Upper lobe of left lung (tissue), 6 donors: ENCODE results near the gene PTPRR. TPM values are rescaled to one million over a fixed set of nuclear protein-coding genes. Genes with fewer than 3 reads are reported as not detected.

ENCODE experiments used
- ATAC-seq, 2 donors: fragments of 200-7000 bp; cut with Tn5 transposase; one replicate each; pipeline ENCODE4 v1.9.1; 2022; ENCODE audit warnings: mild to moderate bottlenecking in 2 of 2, moderate library complexity in 2 of 2; ENCODE audit not compliant: low FRiP score in 2 of 2
- DNase-seq, 2 donors: peaks; one replicate each; pipeline ENCODE4 v3.0.0-alpha.2; 2019 to 2020
- H3K27ac ChIP-seq, 4 donors: fragments of 200-600 bp; sonication (generic); one replicate each; pipeline ENCODE4 v1.5.1; 2016 to 2019
- H3K27me3 ChIP-seq, 4 donors: fragments of 200-600 bp; sonication (generic); one replicate each; pipeline ENCODE4 v1.5.1; 2017 to 2019
- H3K36me3 ChIP-seq, 4 donors: fragments of 200-600 bp; sonication (generic); one replicate each; pipeline ENCODE4 v1.5.1; 2016 to 2019
- H3K4me1 ChIP-seq, 4 donors: fragments of 200-600 bp; sonication (generic); one replicate each; pipeline ENCODE4 v1.5.1; 2018 to 2019
- H3K4me3 ChIP-seq, 4 donors: fragments of 200-600 bp; sonication (generic); one replicate each; pipeline ENCODE4 v1.5.1; 2017 to 2019; ENCODE audit warnings: mild to moderate bottlenecking in 2 of 4, moderate library complexity in 1 of 4
- H3K9me3 ChIP-seq, 4 donors: fragments of 200-600 bp; sonication (generic); one replicate each; pipeline ENCODE4 v1.5.1; 2018 to 2019
- CTCF ChIP-seq, 6 experiments: fragments of 450-650 bp in 4 of 6; fragments of 200-600 bp in 2 of 6; sonication (generic) in 2 of 6; IDR thresholded peaks; one replicate each; pipeline ENCODE4 v1.5.1; 2016 to 2019; ENCODE audit warnings: antibody characterized with exemption in 6 of 6
- EP300 ChIP-seq, 4 donors: sonication (generic); formaldehyde crosslinking; IDR thresholded peaks; one replicate each; pipeline ENCODE4 v1.5.1; 2017; ENCODE audit warnings: antibody characterized with exemption in 4 of 4, control low read depth in 2 of 4
- POLR2A ChIP-seq, 4 donors: fragments of 450-650 bp; IDR thresholded peaks; one replicate each; pipeline ENCODE4 v1.5.1; 2016 to 2017; ENCODE audit warnings: antibody characterized with exemption in 4 of 4, mild to moderate bottlenecking in 2 of 4
- POLR2AphosphoS5 ChIP-seq, 2 donors: sonication (generic); formaldehyde crosslinking; IDR thresholded peaks; one replicate each; pipeline ENCODE4 v1.5.1; 2017; ENCODE audit warnings: antibody characterized with exemption in 2 of 2
- WGBS, 2 donors: methylation state at CpG; one replicate each; pipeline ENCODE4 v1.1.5; 2017 to 2018; 5-methylcytosine and 5-hydroxymethylcytosine counted together
- total RNA-seq, 6 donors: library from RNA; depleted of rRNA in 4 of 6; stranded (reverse); fragments of >200 nt in 4 of 6; gene quantifications; one replicate each; pipeline versions ENCODE4 v1.1.0 to v1.2.1, GENCODE V29; 2016 to 2021
- donor health status: DM: no; HTN: no; CAD: no; lungs with moderate emphysema.
- donor health status: DM: no; HTN: yes; CAD: no; lungs with severe emphysema.

Gene PTPRR
- total RNA-seq, 6 donors from 2014 or later = 0.30 to 2.7 (median 0.79) TPM; not detected in 1

DNA sequence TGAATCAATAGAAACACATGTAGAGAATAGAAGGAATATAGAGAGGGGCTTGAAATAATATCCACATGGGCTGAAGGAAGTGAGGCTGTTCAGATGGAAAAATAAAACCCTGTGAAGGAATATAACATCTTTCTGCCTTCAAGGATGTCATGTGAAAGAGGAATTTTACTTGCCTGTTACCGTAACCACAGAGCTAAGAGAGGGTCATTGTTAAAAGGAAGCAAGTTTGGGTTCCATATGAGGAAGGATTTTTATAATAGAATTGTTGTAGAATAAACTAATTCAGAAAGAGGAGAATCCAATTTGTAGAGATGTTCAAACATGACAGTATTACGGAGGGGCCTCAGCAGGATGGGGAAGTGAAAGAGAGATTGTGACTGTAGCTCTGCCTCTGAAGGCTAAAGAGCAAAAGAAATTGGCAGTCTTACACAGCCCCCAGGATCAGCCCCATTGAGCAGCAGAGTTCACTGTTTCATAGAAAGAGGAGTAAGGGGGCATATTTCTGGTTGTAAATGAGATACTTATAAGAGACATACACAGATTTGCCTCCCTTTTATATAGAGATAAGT is 41.8 kb upstream of the PTPRR start:
- no peak for DNase-seq
- Histone ChIP-seq H3K27ac (no peak overlapping the region), H3K4me3 (no peak overlapping the region), H3K27me3 (no peaks in the 10 kb centered on the region), H3K36me3 (no peaks in the 10 kb centered on the region), H3K4me1 (peaks cover 0 to 8% (median 2%) of the 10 kb centered on the region in 4 donors), H3K9me3 (no peaks in the 10 kb centered on the region)
- no peak for TF ChIP-seq CTCF (IDR thresholded peaks at IDR 0.05)
- TF ChIP-seq EP300 (IDR thresholded peaks at IDR 0.05) = no peak
- TF ChIP-seq POLR2A (IDR thresholded peaks at IDR 0.05) = no peak
- no peak for TF ChIP-seq POLR2AphosphoS5 (IDR thresholded peaks at IDR 0.05)
- ATAC-seq = no peak
- WGBS, 2 donors = 43 to 44% methylated on average over 2 of the region's 2 CpGs

GRCh38 chr12:70960484-70960883 is 39.9 kb upstream of the PTPRR start:
- Histone ChIP-seq H3K36me3 (no peaks in the 10 kb centered on the region), H3K27ac (no peak overlapping the region), H3K4me3 (no peak overlapping the region), H3K9me3 (no peaks in the 10 kb centered on the region), H3K27me3 (no peaks in the 10 kb centered on the region), H3K4me1 (peaks cover 0 to 8% (median 2%) of the 10 kb centered on the region in 4 donors)
- DNase-seq (no peak), ATAC-seq (no peak)
- TF ChIP-seq EP300 (IDR thresholded peaks at IDR 0.05) = no peak
- TF ChIP-seq POLR2AphosphoS5 (IDR thresholded peaks at IDR 0.05) = no peak
- TF ChIP-seq POLR2A (IDR thresholded peaks at IDR 0.05) = no peak
- TF ChIP-seq CTCF (IDR thresholded peaks at IDR 0.05) = no peak
- WGBS, 2 donors = 69 to 74% methylated on average over 1 of the region's 1 CpG

GRCh38 chr12:70955415-70955814 is 34.9 kb upstream of the PTPRR start:
- TF ChIP-seq EP300 (IDR thresholded peaks at IDR 0.05) (no peak), CTCF (IDR thresholded peaks at IDR 0.05) (no peak), POLR2A (IDR thresholded peaks at IDR 0.05) (no peak), POLR2AphosphoS5 (IDR thresholded peaks at IDR 0.05) (no peak)
- H3K27ac ChIP-seq = no peak overlapping the region
- ATAC-seq (no peak), DNase-seq (no peak)
- no peaks in the 10 kb centered on the region for H3K9me3 ChIP-seq
- no peaks in the 10 kb centered on the region for H3K36me3 ChIP-seq
- no peaks in the 10 kb centered on the region for H3K27me3 ChIP-seq
- WGBS, 2 donors = 94 to 95% methylated on average over 1 of the region's 1 CpG
- H3K4me1 ChIP-seq = no peaks in the 10 kb centered on the region
- no peak overlapping the region for H3K4me3 ChIP-seq

GRCh38 chr12:70950451-70950850 is 29.9 kb upstream of the PTPRR start:
- H3K27ac ChIP-seq = no peak overlapping the region
- TF ChIP-seq EP300 (IDR thresholded peaks at IDR 0.05) (no peak), POLR2A (IDR thresholded peaks at IDR 0.05) (no peak), CTCF (IDR thresholded peaks at IDR 0.05) (no peak), POLR2AphosphoS5 (IDR thresholded peaks at IDR 0.05) (no peak)
- WGBS, 2 donors = 75 to 83% methylated on average over 2 of the region's 2 CpGs
- H3K27me3 ChIP-seq = no peaks in the 10 kb centered on the region
- DNase-seq (no peak), ATAC-seq (no peak)
- no peaks in the 10 kb centered on the region for H3K4me1 ChIP-seq
- no peaks in the 10 kb centered on the region for H3K36me3 ChIP-seq
- H3K9me3 ChIP-seq = no peaks in the 10 kb centered on the region
- H3K4me3 ChIP-seq = no peak overlapping the region

DNA sequence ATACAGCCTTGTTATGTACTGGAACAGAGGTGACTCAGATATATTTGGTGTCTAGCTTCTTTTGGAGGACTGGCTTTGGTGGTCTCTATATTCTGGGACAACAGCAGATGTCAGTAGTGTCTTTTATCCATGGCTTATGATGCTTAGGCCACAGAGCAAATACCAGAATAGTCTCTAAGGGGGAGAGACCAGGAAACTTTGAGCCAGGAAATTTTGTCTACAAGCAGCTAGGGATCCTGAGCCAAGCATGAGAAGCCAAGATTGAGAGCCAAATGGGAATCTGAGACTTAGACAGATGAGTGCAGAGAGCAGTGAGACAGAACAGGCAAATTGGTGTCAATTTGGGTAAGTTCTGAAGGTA is 28.4 kb upstream of the PTPRR start:
- Histone ChIP-seq H3K9me3 (no peaks in the 10 kb centered on the region), H3K4me3 (no peak overlapping the region), H3K4me1 (no peaks in the 10 kb centered on the region), H3K27ac (no peak overlapping the region), H3K36me3 (no peaks in the 10 kb centered on the region), H3K27me3 (no peaks in the 10 kb centered on the region)
- DNase-seq (no peak), ATAC-seq (peak; percentile 51 to 90)
- TF ChIP-seq POLR2AphosphoS5 (IDR thresholded peaks at IDR 0.05) = no peak
- no peak for TF ChIP-seq POLR2A (IDR thresholded peaks at IDR 0.05)
- no peak for TF ChIP-seq EP300 (IDR thresholded peaks at IDR 0.05)
- TF ChIP-seq CTCF (IDR thresholded peaks at IDR 0.05) = no peak
